Uterus (tissue), 4 donors: ENCODE data around the gene DLGAP5. TPM values are rescaled to one million over a fixed set of nuclear protein-coding genes. Genes with fewer than 3 reads are reported as not detected.
A peak's percentile ranks its signal among the peaks of the same experiment; 100 is the strongest.

ENCODE experiments used
- DNase-seq, 2 donors: peaks; one replicate each; pipeline ENCODE4 v3.0.0-alpha.2; 2019 to 2020
- H3K27ac ChIP-seq, 2 donors: fragments of 200-600 bp; sonication (generic); 1 replicate in 1 of 2; 2 replicates in 1 of 2; pipeline ENCODE4 v1.5.1; 2016 to 2018
- H3K27me3 ChIP-seq, 2 donors: fragments of 200-600 bp; sonication (generic); one replicate each; pipeline ENCODE4 v1.5.1; 2018 to 2019; ENCODE audit warnings: control low read depth in 1 of 2
- H3K36me3 ChIP-seq, 2 donors: fragments of 200-600 bp; sonication (generic); one replicate each; pipeline ENCODE4 v1.5.1; 2019; ENCODE audit warnings: control low read depth in 1 of 2
- H3K4me1 ChIP-seq, 2 donors: fragments of 200-600 bp; sonication (generic); one replicate each; pipeline ENCODE4 v1.5.1; 2018 to 2019; ENCODE audit warnings: control low read depth in 1 of 2
- H3K4me3 ChIP-seq, 2 donors: fragments of 200-600 bp; sonication (generic); 1 replicate in 1 of 2; 2 replicates in 1 of 2; pipeline ENCODE4 v1.5.1; 2018 to 2019; ENCODE audit warnings: mild to moderate bottlenecking in 1 of 2
- H3K9me3 ChIP-seq, 2 donors: fragments of 200-600 bp; sonication (generic); one replicate each; pipeline ENCODE4 v1.5.1; 2019; ENCODE audit warnings: control low read depth in 1 of 2
- CTCF ChIP-seq, 4 experiments: fragments of 200-600 bp in 2 of 4; fragments of 450-650 bp in 2 of 4; sonication (generic) in 2 of 4; IDR thresholded peaks; one replicate each; pipeline ENCODE4 v1.5.1; 2016 to 2019; ENCODE audit warnings: antibody characterized with exemption in 4 of 4, mild to moderate bottlenecking in 2 of 4, moderate library complexity in 1 of 4
- POLR2A ChIP-seq, 2 donors: fragments of 450-650 bp; IDR thresholded peaks; one replicate each; pipeline ENCODE4 v1.6.1; 2016; ENCODE audit warnings: antibody characterized with exemption in 2 of 2, mild to moderate bottlenecking in 1 of 2, moderate library complexity in 1 of 2
- intact Hi-C: fragments of 100-400 bp; cut with DNase I; formaldehyde crosslinking; loops from one replicate; pipeline ENCODE4 v1.15.1; 2023; ENCODE audit warnings: low total_unique reads
- total RNA-seq, 4 donors: library from RNA; depleted of rRNA in 3 of 4; stranded (reverse); fragments of >200 nt in 3 of 4; gene quantifications; one replicate each; pipeline versions ENCODE4 v1.1.0 to v1.2.4, GENCODE V29; 2014 to 2023
- donor health status: DM: yes; HTN: yes; CAD: no.

DLGAP5 gene
- total RNA-seq, 4 donors from 2014 or later: 0.29 to 22.1 TPM; not detected in 2

DNA sequence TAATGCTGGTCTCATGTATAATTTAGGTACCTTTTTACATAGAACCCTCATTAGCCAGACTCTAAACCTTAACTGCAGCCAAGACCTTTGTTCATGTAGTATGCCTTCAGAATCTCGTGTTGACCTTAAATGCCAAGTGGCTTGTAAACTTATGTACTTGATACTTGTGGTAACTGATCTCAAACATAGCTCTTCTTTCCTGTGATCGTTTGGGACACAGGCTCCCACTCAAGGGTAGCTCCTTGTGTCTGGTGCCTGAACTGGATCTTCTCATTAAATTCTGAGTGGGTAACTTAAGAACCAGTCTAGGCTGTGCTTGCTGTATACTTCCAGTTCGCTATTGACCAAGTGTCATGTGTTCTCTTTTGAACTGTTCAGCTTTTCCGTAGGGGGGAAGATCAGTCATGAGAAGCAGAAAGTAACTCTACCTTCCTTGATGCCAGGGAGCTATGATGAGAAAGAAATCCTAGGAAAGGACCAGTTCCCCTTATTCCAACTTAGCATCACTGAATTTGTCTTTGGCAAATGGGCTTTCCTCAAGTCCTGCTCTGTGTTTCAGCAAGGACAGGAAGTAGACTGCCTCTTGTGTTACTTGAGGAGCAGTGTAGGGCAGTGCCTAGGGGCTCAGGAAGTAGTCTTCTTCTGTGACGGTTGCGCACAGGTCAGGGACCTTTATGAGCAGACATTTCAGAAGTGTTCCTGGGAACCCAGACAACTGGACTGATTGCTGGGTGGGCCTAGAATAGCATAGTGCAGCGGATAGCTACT, 59.8 kb downstream of the DLGAP5 start:
- H3K4me1 ChIP-seq: peaks cover 0 to 22% of the 10 kb centered on the region in 2 donors
- H3K36me3 ChIP-seq: no peaks in the 10 kb centered on the region
- TF ChIP-seq CTCF (IDR thresholded peaks at IDR 0.05) (peak in 1 of 4 experiments; percentile 10), POLR2A (IDR thresholded peaks at IDR 0.05) (no peak)
- H3K9me3 ChIP-seq: no peaks in the 10 kb centered on the region
- intact Hi-C loops: no loop called here
- no peaks in the 10 kb centered on the region for H3K27me3 ChIP-seq
- peak overlapping the region in 1 of 2 donors; percentile 65 for H3K4me3 ChIP-seq
- peak overlapping the region; percentile 97 to 98 for H3K27ac ChIP-seq
- DNase-seq: no peak

- Histone ChIP-seq H3K4me1 (peaks cover 0 to 13% of the 10 kb centered on the region in 2 donors), H3K9me3 (no peaks in the 10 kb centered on the region), H3K4me3 (peak overlapping the region; percentile 65 to 82), H3K36me3 (no peaks in the 10 kb centered on the region), H3K27ac (peak overlapping the region; percentile 97 to 98), H3K27me3 (no peaks in the 10 kb centered on the region)
- TF ChIP-seq CTCF (IDR thresholded peaks at IDR 0.05): peak in 1 of 4 experiments; percentile 3
- TF ChIP-seq POLR2A (IDR thresholded peaks at IDR 0.05): no peak
- DNase-seq: peak in 1 of 2 donors; percentile 43
- intact Hi-C loops: no loop called here
Measured at GRCh38 chr14:55130196-55130550, 61.2 kb downstream of the DLGAP5 start.

DNA sequence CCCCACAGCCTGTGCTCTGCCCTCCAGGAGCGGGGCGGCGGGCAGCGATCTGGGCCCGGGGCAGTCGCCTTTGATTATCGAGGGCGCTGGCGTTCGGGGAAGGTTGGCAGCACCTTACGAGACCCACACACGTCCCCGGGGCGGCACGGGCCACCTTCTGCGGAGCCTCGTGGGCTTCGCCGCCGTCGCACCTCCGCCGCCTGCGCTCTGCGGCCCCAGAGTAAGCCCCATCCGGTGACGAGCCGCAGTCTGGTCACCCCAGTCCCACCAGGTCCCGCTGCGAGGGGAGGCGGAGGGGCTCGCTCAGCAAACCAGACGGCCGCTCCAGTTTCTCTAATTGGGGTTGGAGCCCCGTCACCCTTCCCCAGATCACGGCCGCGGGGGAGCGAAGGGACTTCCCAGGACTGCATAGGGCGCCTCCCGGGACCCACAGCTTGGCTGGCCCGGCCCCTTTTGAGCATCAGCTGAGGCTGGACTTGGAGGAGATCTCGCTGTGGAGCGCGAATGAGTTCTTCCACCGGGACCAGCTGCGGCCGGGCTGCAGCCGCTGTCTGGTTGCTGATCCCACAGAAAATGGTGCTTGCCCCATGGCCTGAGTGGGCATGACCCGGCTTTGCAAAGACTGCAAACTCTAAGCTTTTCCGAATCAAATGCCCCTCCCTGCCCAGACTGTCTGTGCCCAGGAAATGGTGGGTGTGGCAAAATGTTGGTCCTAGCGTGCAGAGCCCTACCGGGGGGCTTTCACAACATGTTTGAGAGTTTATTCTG, 61.8 kb downstream of the DLGAP5 start:
- peaks cover 0 to 9% of the 10 kb centered on the region in 2 donors for H3K4me1 ChIP-seq

DNA sequence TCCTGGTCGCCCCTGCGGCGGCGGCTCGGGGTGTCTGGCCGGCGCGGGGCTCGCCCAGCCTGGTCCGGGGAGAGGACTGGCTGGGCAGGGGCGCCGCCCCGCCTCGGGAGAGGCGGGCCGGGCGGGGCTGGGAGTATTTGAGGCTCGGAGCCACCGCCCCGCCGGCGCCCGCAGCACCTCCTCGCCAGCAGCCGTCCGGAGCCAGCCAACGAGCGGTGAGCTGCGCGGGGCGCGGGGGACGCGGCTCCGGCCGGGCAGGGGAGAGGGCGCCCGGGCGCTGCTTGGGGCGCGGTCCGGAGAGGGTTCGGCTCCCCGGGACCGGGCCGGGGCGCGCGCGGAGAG, 62.3 kb downstream of the DLGAP5 start, which contains the start of gene LGALS3:
Gene LGALS3, plus strand, starts transcription at position 167 of the 342 bp plus-strand sequence. CDS start 8,122 bp downstream, outside the sequence.
- Histone ChIP-seq H3K4me1 (peaks cover 0 to 4% of the 10 kb centered on the region in 2 donors), H3K27ac (peak within 1 kb of the TSS; percentile 97 to 98), H3K4me3 (peak within 1 kb of the TSS; percentile 65 to 82), H3K9me3 (no peaks in the 10 kb centered on the region), H3K27me3 (no peaks in the 10 kb centered on the region), H3K36me3 (no peaks in the 10 kb centered on the region)
- peak; percentile 80 to 83 for DNase-seq
- TF ChIP-seq CTCF (IDR thresholded peaks at IDR 0.05): peak in 2 of 4 experiments; percentile 0 to 6
- peak; percentile 75 to 91 for TF ChIP-seq POLR2A (IDR thresholded peaks at IDR 0.05)
- intact Hi-C loops: no loop called here

More for the DNA sequence above, 61.8 kb downstream of the DLGAP5 start:
- Histone ChIP-seq H3K27me3 (no peaks in the 10 kb centered on the region), H3K4me3 (peak overlapping the region; percentile 65 to 82), H3K36me3 (no peaks in the 10 kb centered on the region), H3K9me3 (no peaks in the 10 kb centered on the region), H3K27ac (peak overlapping the region; percentile 97 to 98)
- peak; percentile 68 to 71 for DNase-seq
- TF ChIP-seq POLR2A (IDR thresholded peaks at IDR 0.05) (no peak), CTCF (IDR thresholded peaks at IDR 0.05) (peak in 1 of 4 experiments; percentile 5)
- intact Hi-C loops: no loop called here
